K562 (cell line): ENCODE measurements around the gene HARS2. TPM values are rescaled to one million over a fixed set of nuclear protein-coding genes. Genes with fewer than 3 reads are reported as not detected.

ENCODE experiments used
- BRF1 ChIP-seq: IDR thresholded peaks from 3 replicates; pipeline ENCODE4 v1.6.1; 2011; ENCODE audit warnings: borderline replicate concordance, mild to moderate bottlenecking; ENCODE audit not compliant: insufficient read length; ENCODE audit errors: extremely low read depth
- CAMTA2 ChIP-seq: fragments of 250-450 bp; sonication (Bioruptor Pico); conservative IDR thresholded peaks from 2 replicates; pipeline ENCODE4 v1.5.1; 2022
- HMBOX1 ChIP-seq: sonication (generic); IDR thresholded peaks from 2 replicates; pipeline ENCODE4 v1.6.1; 2016
- HNRNPH1 ChIP-seq: fragments of 200-400 bp; formaldehyde crosslinking; optimal IDR thresholded peaks from 2 replicates; pipeline ENCODE3; 2017; ENCODE audit warnings: low read depth, mild to moderate bottlenecking, low read length, moderate library complexity
- JUN ChIP-seq, 2 experiments: sonication (generic) in 1 of 2; formaldehyde crosslinking in 1 of 2; IDR thresholded peaks; 2 replicates each; pipeline versions ENCODE4 v1.6.1 to v1.8.0; 2012 to 2022; ENCODE audit warnings: borderline replicate concordance in 2 of 2, mild to moderate bottlenecking in 2 of 2, improper control_type of control experiment in 1 of 2, low read depth in 1 of 2, low read length in 1 of 2, missing genetic modification reagents in 1 of 2
- MTA2 ChIP-seq: fragments of 450-650 bp; IDR thresholded peaks from 2 replicates; pipeline ENCODE4 v1.6.1; 2016; ENCODE audit warnings: low read depth
- NFE2L1 ChIP-seq: fragments of 450-650 bp; IDR thresholded peaks from 2 replicates; pipeline ENCODE4 v1.6.1; 2016; ENCODE audit warnings: missing genetic modification characterization, low read depth, mild to moderate bottlenecking, missing compliant biosample characterization, moderate library complexity, borderline replicate concordance
- PHF21A ChIP-seq: fragments of 450-650 bp; IDR thresholded peaks from 2 replicates; pipeline ENCODE4 v1.6.1; 2017; ENCODE audit warnings: low read depth, borderline replicate concordance
- PKNOX1 ChIP-seq: fragments of 450-650 bp; IDR thresholded peaks from 2 replicates; pipeline ENCODE4 v1.6.1; 2016
- SNIP1 ChIP-seq: fragments of 450-650 bp; IDR thresholded peaks from 2 replicates; pipeline ENCODE4 v1.7.1; 2017; ENCODE audit warnings: low read depth, mild to moderate bottlenecking
- SREBF2 ChIP-seq: sonication (generic); formaldehyde crosslinking; IDR thresholded peaks from 2 replicates; pipeline ENCODE4 v1.4.0; 2020; ENCODE audit warnings: mild to moderate bottlenecking, missing genetic modification reagents
- STAT6 ChIP-seq: sonication (generic); formaldehyde crosslinking; IDR thresholded peaks from 2 replicates; pipeline ENCODE4 v1.8.1; 2023; ENCODE audit warnings: mild to moderate bottlenecking, missing genetic modification reagents
- XRCC4 ChIP-seq: IDR thresholded peaks from one replicate; pipeline ENCODE4 v1.6.1; 2011; ENCODE audit not compliant: insufficient read depth, insufficient read length; ENCODE audit errors: extremely low read depth
- ZBTB43 ChIP-seq: sonication (generic); formaldehyde crosslinking; IDR thresholded peaks from 2 replicates; pipeline ENCODE4 v1.8.0; 2023; ENCODE audit warnings: mild to moderate bottlenecking, missing genetic modification reagents
- ZFPM2 ChIP-seq: fragments of 250-450 bp; sonication (Bioruptor Pico); IDR thresholded peaks from 2 replicates; pipeline ENCODE4 v1.5.1; 2022; ENCODE audit warnings: mild to moderate bottlenecking
- ZNF239 ChIP-seq: fragments of 250-450 bp; sonication (Bioruptor Pico); IDR thresholded peaks from 2 replicates; pipeline ENCODE4 v1.4.0; 2020; ENCODE audit warnings: mild to moderate bottlenecking
- ZNF354B ChIP-seq: fragments of 250-450 bp; sonication (Bioruptor Pico); IDR thresholded peaks from 2 replicates; pipeline ENCODE4 v1.4.0; 2020
- ZNF449 ChIP-seq: fragments of 250-450 bp; sonication (Bioruptor Pico); IDR thresholded peaks from 2 replicates; pipeline ENCODE4 v1.8.0; 2022; ENCODE audit warnings: moderate library complexity, mild to moderate bottlenecking, inconsistent platforms
- ZNF583 ChIP-seq: fragments of 250-450 bp; sonication (Bioruptor Pico); IDR thresholded peaks from 2 replicates; pipeline ENCODE4 v1.4.0; 2020
- ZNF830 ChIP-seq: fragments of 250-450 bp; sonication (Bioruptor Pico); IDR thresholded peaks from 2 replicates; pipeline ENCODE4 v1.5.0; 2021; ENCODE audit warnings: mild to moderate bottlenecking
- polyA plus RNA-seq, 8 experiments: library from polyadenylated mRNA; depleted of rRNA in 4 of 8; stranded (reverse) in 5 of 8; unstranded in 3 of 8; fragments of >200 nt; fragmentation: Nextera tagmentation in 2 of 8; fragmentation: Illumina TruSeq in 1 of 8; extraction: Ambion mirVana in 2 of 8; extraction: Trizol in 1 of 8; gene quantifications; 2 replicates each; pipeline versions ENCODE4 v1.2.1 to v1.2.3, GENCODE V29; 2011 to 2014; ENCODE audit warnings: inconsistent platforms in 1 of 8, missing spikeins in 1 of 8
- total RNA-seq, 7 experiments: library from RNA; depleted of rRNA in 6 of 7; stranded (reverse); fragments of >200 nt in 6 of 7; fragmentation: Illumina TruSeq in 2 of 7; extraction: Trizol in 2 of 7; gene quantifications; 2 replicates each; pipeline versions ENCODE4 v1.2.1 to v1.2.3, GENCODE V29; 2011 to 2021; ENCODE audit warnings: low replicate concordance in 1 of 7

The HARS2 gene
- total and polyA plus RNA-seq, 9 of the 15 experiments (the other 6 are each of a cell fraction or from before 2014, with no cell fraction given) = 8.5 to 41.6 (median 27.1) TPM

GRCh38 chr5:140710899-140711552, 19.8 kb downstream of the HARS2 start (continued):
- TF ChIP-seq ZNF449 (CRISPR knock-in tag) (no peak), MTA2 (no peak), PKNOX1 (peak; percentile 84), SREBF2 (no peak), ZNF830 (no peak), HNRNPH1 (no peak), ZNF583 (CRISPR knock-in tag) (no peak), ZNF239 (no peak), SNIP1 (no peak), PHF21A (peak; percentile 48; the same call in 1 of the 2 replicates), XRCC4 (no peak), HMBOX1 (peak; percentile 76), JUN (IDR thresholded peaks at IDR 0.05; ENCODE audit: borderline replicate concordance, low read depth, low read length) (peak; percentile 91), JUN (CRISPR knock-in tag; IDR thresholded peaks at IDR 0.05; ENCODE audit: borderline replicate concordance) (no peak), ZNF354B (CRISPR knock-in tag) (no peak), STAT6 (CRISPR knock-in tag) (no peak), ZFPM2 (CRISPR knock-in tag) (no peak), CAMTA2 (CRISPR knock-in tag) (no peak), NFE2L1 (tag) (peak; percentile 76), BRF1 (peak; percentile 58), ZBTB43 (CRISPR knock-in tag) (no peak)
